ENCODE results near the gene IGFBP4.

GRCh38 chr17:40418428-40418706 is 24.9 kb upstream of the IGFBP4 start:
- TF ChIP-seq, protein P1, sequence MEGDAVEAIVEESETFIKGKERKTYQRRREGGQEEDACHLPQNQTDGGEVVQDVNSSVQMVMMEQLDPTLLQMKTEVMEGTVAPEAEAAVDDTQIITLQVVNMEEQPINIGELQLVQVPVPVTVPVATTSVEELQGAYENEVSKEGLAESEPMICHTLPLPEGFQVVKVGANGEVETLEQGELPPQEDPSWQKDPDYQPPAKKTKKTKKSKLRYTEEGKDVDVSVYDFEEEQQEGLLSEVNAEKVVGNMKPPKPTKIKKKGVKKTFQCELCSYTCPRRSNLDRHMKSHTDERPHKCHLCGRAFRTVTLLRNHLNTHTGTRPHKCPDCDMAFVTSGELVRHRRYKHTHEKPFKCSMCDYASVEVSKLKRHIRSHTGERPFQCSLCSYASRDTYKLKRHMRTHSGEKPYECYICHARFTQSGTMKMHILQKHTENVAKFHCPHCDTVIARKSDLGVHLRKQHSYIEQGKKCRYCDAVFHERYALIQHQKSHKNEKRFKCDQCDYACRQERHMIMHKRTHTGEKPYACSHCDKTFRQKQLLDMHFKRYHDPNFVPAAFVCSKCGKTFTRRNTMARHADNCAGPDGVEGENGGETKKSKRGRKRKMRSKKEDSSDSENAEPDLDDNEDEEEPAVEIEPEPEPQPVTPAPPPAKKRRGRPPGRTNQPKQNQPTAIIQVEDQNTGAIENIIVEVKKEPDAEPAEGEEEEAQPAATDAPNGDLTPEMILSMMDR (IDR thresholded peaks at IDR 0.05), result no peak
- no peak for TF ChIP-seq POLR2AphosphoS5 (IDR thresholded peaks at IDR 0.05)
- no peak for TF ChIP-seq POLR2A (IDR thresholded peaks at IDR 0.05)
